Nucleus accumbens (tissue), 56 donors: Measurements from ENCODE around the gene FIBCD1.
"Not testable (repeated sequence)": the region's sequence is repeated elsewhere in the genome, so short reads cannot be mapped to it uniquely, and the experiment has no call there.

Source experiments
- DNase-seq, 56 donors: peaks; one replicate each; lab custom pipeline; 2025; lab: John Stamatoyannopoulos, UW

FIBCD1 gene

DNA sequence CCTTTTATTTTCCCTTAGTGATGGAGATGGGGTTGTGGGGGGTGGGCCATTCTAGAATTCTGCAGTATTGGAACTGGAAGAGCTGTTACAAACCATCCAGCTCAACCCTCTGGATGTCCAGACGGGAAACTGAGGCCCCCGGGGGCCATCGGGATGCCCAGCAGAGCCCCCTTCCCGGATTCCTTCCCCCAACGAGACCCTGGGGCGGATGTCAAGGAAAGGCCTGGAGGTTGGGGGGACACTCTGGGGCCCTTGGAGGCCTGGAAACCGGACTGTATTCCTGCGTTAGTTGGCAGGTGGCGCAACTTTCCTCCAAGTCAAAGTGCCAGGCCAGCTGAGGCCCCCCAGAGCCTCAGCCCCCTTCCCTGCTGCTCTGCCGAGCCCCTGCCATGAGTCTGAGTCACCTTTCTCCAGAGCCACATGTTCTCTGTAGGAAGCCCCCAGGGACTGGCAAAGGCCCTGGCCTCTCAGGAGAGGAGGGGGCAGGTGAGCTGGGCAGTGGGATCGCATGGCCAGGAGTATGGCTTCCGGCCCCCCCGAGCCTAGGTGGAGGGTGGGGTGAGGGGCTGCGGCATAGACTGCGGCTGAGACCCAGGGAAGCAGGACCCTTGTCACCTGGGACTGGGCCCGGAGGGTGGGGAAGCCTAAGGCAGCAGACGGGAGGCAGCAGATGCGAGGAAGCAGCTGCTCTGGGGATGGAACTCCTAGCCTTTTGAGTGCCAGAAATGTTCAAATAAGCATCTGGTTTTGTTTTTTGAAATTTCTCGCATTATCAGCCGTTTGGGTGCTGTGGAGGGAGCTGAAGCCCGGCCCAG, 17.8 kb upstream of the FIBCD1 start:
- no peak for DNase-seq

DNA sequence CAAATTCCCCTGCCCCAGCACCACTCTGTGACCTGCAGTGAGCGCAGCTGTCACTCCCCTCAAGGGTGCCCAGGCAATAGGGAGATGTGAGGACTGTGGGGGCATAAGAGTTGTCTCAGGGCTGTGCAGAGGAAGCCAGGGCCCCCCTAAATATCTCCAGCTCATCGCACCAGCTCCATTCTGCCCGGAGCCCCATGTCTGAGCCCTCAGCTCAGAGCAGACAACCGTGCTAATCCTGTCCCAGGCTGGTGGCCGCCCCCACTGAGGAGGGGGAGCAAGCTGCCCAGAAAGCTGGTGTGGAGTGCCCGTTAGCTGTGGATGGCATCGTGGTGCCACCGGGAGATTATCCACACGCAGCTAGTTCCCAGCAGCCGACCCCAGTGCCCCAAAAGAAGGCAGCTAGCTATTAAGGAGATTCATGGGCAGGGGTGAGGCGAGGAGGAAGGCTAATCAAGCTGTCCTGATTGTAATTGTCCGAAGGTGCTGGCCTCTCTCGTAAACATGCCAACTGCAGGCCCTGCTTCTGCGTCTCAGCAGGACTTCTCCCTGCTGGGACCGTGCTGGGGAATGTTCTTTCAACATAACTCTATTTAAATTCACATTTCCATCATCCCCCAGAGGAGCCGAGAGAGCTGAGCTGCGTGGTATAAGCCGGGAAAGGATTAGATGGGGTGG, 17.0 kb upstream of the FIBCD1 start:
- peak in 10 of 56 donors; percentile 3 to 39 (median 20) for DNase-seq

DNA sequence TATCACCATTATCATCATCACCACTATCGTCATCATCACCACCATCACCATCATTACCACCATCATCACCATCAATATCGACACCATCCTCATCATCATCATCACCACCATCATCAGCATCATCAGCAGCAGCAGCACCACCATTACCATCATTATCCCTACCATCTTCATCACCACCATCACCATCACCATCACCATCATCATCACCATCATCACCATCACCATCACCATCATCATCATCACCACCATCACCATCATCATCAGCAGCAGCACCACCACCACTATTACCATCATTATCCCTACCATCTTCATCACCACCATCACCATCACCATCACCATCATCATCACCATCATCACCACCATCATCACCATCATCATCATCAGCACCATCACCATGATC, 15.9 kb upstream of the FIBCD1 start:
- not testable (repeated sequence) for DNase-seq

GRCh38 chr9:130954317-130954716, 15.3 kb upstream of the FIBCD1 start:
- no peak for DNase-seq

DNA sequence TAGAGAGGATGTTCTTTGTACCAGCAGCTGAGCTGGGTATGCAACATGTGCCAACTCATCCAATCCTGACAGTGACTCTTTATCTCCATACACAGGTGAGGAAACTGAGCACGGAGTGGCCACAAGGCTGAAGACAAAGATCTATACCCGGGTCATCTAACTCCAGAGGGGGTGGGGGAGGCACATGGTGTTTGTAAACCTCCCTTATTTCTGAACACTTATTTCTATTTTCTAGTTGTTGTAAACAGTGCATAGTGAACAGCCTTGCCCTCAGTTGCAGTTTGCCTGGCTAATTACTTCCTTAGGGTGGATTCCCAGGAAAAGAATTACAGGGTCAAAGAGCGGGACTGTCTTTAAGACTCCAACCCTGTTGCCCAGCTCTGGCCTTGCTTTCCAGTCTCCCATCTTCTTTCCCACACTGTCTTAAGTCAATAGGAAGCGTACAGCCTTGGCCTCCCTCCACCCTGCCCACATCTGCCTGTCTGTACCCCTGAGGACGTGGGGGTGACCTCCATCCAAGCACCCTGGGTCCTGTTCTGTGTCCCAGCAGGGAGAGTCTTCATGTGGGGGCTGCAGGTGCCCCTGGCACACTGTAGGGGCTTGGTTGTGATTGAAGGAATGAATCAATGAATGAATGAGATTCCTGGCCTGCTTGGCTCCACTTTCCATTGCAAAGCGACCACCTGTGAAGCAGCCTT, 13.2 kb upstream of the FIBCD1 start:
- no peak for DNase-seq

- DNase-seq = no peak
Observed at GRCh38 chr9:130950039-130950311, 10.9 kb upstream of the FIBCD1 start.

DNA sequence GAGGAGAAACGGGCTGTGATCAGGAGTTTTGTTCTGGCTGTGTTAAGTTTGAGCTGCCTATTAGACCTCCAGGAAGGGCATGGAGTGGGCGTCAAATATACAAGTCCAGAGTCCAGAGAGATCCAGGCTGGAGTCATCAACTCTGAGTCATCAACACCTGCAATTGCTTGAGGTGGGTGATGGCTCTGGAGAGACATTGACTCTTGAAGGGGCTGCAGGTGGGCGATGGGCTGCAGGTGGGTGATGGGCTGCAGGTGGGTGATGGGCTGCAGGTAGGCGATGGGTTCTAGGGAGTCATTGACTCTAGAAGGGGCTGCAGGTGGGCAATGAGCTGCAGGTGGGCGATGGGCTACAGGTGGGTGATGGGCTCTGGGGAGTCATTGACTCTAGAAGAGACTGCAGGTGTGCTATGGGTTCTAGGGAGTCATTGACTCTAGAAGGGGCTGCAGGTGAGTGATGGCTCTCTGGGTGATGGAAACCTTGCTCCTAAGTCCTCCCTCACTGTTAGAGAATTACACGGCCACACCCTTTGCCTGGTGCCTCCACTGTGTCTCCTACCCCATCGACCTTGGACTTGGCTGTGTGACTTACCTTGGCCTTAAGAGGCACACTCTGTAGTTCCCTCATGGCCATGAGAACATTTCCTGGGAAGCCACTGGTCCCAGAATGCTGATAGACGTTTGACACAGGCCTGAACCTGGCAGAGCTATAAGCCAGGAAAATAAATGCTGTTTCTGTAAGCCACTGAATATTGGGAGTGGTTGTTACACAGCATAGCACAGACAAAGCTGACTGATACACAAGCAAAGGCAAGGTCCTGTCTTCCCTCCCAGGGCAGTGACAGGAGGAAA, 10.4 kb upstream of the FIBCD1 start:
- no peak for DNase-seq

DNA sequence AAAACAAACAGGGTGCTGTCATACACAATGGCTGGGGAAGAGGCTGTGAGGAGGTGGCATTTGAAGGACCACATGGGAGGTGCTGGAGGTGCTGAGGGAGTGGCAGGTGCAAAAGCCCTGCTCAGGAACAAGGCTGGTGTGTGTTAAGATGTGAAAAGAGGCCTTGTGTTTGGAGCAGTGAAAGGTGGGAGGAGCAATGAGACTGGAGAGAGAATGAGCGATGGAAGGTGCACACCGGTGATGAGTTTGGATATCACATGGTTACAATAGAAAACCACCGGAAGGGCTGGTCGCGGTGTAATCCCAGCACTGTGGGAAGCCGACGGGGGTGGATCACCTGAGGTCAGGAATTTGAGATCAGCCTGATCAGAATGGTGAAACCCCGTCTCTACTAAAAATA, 9.2 kb upstream of the FIBCD1 start:
- DNase-seq = no peak

GRCh38 chr9:130947618-130948140, 8.6 kb upstream of the FIBCD1 start:
- DNase-seq = no peak

DNA sequence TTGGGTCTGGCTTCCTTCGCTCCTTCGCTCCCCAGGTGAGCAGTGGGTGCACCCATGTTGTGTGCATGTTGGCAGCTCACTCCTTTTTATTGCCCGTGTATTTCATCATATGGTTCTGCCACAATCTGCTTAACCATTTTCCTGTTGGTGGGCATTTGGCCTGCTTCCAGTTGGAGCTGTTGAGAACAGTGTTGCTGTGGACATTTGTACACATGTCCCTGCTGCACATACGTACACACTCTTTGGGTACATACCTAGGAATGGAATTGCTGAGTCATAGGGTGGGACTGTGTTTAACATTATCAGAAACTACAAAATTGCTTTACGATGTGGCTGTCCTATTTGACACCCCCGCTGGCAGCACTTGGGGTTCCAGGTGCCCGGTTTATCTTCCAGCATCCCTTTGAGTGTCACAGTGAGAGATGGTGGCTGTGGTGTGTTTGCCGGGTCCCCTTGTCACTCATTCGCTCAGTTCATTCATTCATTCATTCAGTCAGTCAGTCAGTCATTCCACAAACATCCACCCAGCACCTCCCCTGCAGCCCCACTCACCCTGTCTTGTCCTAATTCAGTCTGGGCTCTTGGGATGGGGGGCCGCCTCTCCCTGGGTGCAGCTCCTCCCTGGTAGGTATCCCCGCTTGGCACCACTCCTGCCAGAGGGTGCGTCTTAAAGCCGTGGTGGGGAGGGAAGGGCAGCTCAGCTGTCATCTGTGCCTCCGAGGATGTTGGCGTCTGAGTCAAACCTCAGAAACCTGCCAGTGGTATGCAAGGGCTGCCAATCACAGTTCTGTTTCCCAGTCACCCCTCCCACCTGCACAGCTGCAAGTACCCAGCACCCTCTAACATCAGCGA, 7.9 kb upstream of the FIBCD1 start:
- DNase-seq = peak in 17 of 56 donors; percentile 11 to 60 (median 37)

DNA sequence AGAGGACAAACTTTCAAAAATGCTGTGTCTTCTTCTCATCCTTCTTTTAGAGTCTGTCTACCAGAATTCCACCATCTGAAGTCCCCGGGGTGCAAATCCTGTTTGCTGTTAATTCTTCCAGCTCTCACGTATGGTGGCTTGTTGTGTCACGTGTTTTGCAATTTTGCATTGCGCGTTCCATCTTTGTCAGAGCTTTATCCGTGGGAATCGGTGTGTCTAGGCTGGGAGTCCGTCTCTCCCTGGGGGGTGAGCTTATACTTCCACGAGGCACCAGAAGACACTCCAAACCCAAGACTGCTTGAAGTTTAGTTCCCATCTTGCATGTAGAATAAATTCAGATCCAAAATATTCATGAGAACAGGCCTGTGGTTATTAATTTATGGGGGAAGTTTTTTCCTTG, 6.1 kb upstream of the FIBCD1 start:
- no peak for DNase-seq

- DNase-seq = no peak
Observed at GRCh38 chr9:130944510-130945058, 5.5 kb upstream of the FIBCD1 start.

GRCh38 chr9:130943777-130944176, 4.7 kb upstream of the FIBCD1 start:
- DNase-seq = no peak

DNA sequence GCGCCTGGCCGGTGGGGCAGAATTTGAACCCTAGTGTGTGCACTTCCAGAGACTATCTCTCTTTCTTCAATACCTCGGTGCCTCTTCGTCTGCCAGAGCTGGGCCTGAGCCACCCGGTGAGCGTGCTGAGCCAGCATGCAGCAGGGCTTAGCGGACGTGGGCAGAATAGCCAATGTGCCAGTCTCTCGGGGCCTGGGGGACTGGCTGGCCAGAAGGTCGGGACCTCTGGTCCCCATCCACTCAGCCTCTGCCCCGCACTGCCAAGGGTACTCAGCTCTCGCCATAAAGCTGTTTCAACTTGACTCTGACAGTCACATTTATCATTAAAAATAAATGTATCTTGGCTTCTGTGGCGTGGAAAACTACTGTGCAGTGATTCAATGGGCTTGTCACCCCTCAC, 4.2 kb upstream of the FIBCD1 start:
- DNase-seq = no peak

DNA sequence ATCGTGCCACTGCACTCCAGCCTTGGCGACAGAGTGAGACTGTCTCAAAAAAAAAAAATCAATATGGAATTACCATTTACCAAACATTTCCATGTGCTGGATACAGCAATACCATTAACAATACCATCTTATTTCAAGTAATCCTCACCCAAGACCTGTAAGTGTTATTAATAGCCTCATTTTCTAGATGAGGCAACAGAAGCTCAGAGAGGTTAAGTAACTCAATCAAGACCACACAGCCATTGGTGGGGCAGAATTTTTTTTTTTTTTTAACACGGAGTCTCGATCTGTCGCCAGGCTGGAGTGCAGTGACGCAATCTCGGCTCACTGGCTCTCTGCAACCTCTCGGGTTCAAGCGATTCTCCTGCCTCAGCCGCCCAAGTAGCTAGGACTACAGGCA, 3.6 kb upstream of the FIBCD1 start:
- no peak for DNase-seq

- DNase-seq = no peak
Observed at GRCh38 chr9:130942084-130942483, 3.0 kb upstream of the FIBCD1 start.

GRCh38 chr9:130940693-130941576, 1.9 kb upstream of the FIBCD1 start:
- peak in 42 of 56 donors; percentile 6 to 78 (median 42) for DNase-seq

DNA sequence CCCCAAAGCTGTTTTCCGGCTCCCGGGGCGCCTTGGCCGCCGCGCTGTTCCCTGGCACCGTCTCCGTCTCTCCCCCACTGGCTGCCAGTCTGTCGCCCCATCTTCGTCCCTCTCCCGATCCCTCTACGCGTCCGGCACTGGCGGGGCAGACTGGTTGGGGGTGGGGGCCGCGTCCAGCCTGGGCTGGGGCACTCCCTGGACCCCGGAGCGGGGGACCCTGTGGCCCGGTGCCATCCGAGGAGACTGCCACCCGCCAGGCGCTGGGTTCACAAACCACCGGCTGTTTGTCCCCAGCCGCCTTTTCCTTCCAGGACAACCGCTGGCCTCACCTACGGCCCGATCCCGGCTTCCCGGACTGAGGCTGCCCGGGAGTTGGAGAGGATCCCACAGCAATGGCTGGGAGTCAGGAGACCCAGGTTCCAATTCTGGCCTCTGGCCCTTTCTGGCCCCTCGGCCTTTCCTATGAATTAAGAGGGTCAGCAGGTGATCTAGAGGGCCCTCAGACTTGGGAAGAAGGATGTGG, 1.0 kb upstream of the FIBCD1 start:
- DNase-seq = no peak
